ENCODE measurements around the gene SYT9. TPM values are rescaled to one million over a fixed set of nuclear protein-coding genes. Genes with fewer than 3 reads are reported as not detected.

SYT9 gene
- polyA plus RNA-seq, 1 of the 3 experiments (the other 2 are of a cell fraction), result 0.10 TPM

- ChIA-PET CTCF (no interaction called here), POLR2A (no interaction called here)
- H3F3A ChIP-seq (replicated peaks; ENCODE audit: insufficient read depth), result no peaks in the 10 kb centered on the region
- H3K4me1 ChIP-seq (ENCODE audit: control insufficient read depth in 1 of 2, insufficient read depth in 2 of 2, low read depth in 1 of 2, low read length in 1 of 2), result peaks cover 0 to 9% of the 10 kb centered on the region in 2 experiments; a peak in 1 of 4 replicates
- H3K36me3 ChIP-seq (replicated peaks in 1 of 2; ENCODE audit: control insufficient read depth in 1 of 2, insufficient read depth in 2 of 2, low read length in 1 of 2), result no peaks in the 10 kb centered on the region
- no peaks in the 10 kb centered on the region for H3K9me2 ChIP-seq
- 53% methylated on average over 5 of the region's 5 CpGs for WGBS (ENCODE audit: low lambda C conversion rate)
- H3K27me3 ChIP-seq (ENCODE audit: insufficient read depth), result no peaks in the 10 kb centered on the region
- no peak overlapping the region for H3K4me3 ChIP-seq (ENCODE audit: low read depth in 2 of 2, low read length in 1 of 2)
- H3K79me2 ChIP-seq (ENCODE audit: insufficient read depth), result no peaks in the 10 kb centered on the region
- H2AFZ ChIP-seq (ENCODE audit: low read depth), result no peak overlapping the region
- H3K27ac ChIP-seq (ENCODE audit: low read depth in 2 of 2, low read length in 1 of 2), result no peak overlapping the region
- DNase-seq, result no peak
- no peak for TF ChIP-seq IRF3 (IDR thresholded peaks at IDR 0.05; ENCODE audit: low read depth, low read length)
- no peak for TF ChIP-seq USF2 (IDR thresholded peaks at IDR 0.05; ENCODE audit: borderline replicate concordance, low read depth, low read length)
- TF ChIP-seq FOXM1 (IDR thresholded peaks at IDR 0.05; ENCODE audit: low read depth), result no peak
- no peak for TF ChIP-seq SMC3 (IDR thresholded peaks at IDR 0.05; ENCODE audit: low read depth, low read length)
- no peak for TF ChIP-seq TCF12 (IDR thresholded peaks at IDR 0.05)
- no peak for TF ChIP-seq NRF1 (IDR thresholded peaks at IDR 0.05; ENCODE audit: low read depth, low read length)
- no peak for TF ChIP-seq RCOR1 (IDR thresholded peaks at IDR 0.05; ENCODE audit: low read length)
- H3K9me3 ChIP-seq, result no peaks in the 10 kb centered on the region
- H3K9ac ChIP-seq, result no peak overlapping the region
- no peaks in the 10 kb centered on the region for H4K20me1 ChIP-seq (ENCODE audit: insufficient read depth)
- no peak overlapping the region for H3K4me2 ChIP-seq
These were observed 9.9 kb downstream of the SYT9 start for GRCh38 chr11:7261578-7261977.

GRCh38 chr11:7262672-7263071 lies 11.0 kb downstream of the SYT9 start:
- CTCF ChIA-PET, result interaction anchor here (1.6 kb wide), 1 partner anchor 16 kb away, joined by 5 read pairs; no protein-coding TSS in a partner anchor
- Histone ChIP-seq H3K36me3 (replicated peaks in 1 of 2; ENCODE audit: control insufficient read depth in 1 of 2, insufficient read depth in 2 of 2, low read length in 1 of 2) (no peaks in the 10 kb centered on the region), H3K4me1 (ENCODE audit: control insufficient read depth in 1 of 2, insufficient read depth in 2 of 2, low read depth in 1 of 2, low read length in 1 of 2) (peaks cover 0 to 9% of the 10 kb centered on the region in 2 experiments; a peak in 1 of 4 replicates), H2AFZ (ENCODE audit: low read depth) (no peak overlapping the region), H3F3A (replicated peaks; ENCODE audit: insufficient read depth) (no peaks in the 10 kb centered on the region), H3K27ac (ENCODE audit: low read depth in 2 of 2, low read length in 1 of 2) (no peak overlapping the region), H3K4me3 (ENCODE audit: low read depth in 2 of 2, low read length in 1 of 2) (no peak overlapping the region), H3K4me2 (no peak overlapping the region), H3K9me3 (no peaks in the 10 kb centered on the region), H4K20me1 (ENCODE audit: insufficient read depth) (no peaks in the 10 kb centered on the region), H3K27me3 (ENCODE audit: insufficient read depth) (no peaks in the 10 kb centered on the region), H3K9ac (no peak overlapping the region), H3K79me2 (ENCODE audit: insufficient read depth) (no peaks in the 10 kb centered on the region), H3K9me2 (0 out of 2 replicates have a peak, but pooled peaks cover 2% of the 10 kb centered on the region)
- no peak for DNase-seq
- POLR2A ChIA-PET, result no interaction called here
- TF ChIP-seq GATA2 (CRISPR knock-in tag; IDR thresholded peaks at IDR 0.05), result no peak
- TF ChIP-seq FOXJ3 (CRISPR knock-in tag; IDR thresholded peaks at IDR 0.05), result no peak
- TF ChIP-seq NFIC (IDR thresholded peaks at IDR 0.05; ENCODE audit: borderline replicate concordance), result no peak
- TF ChIP-seq CHD2 (IDR thresholded peaks at IDR 0.05; ENCODE audit: low read length, partially characterized antibody), result no peak
- TF ChIP-seq TAF1 (IDR thresholded peaks at IDR 0.05; ENCODE audit: borderline replicate concordance, low read depth, low read length), result no peak
- no peak for TF ChIP-seq MXI1 (IDR thresholded peaks at IDR 0.05; ENCODE audit: low read depth, low read length)
- TF ChIP-seq POLR2AphosphoS5 (IDR thresholded peaks at IDR 0.05; ENCODE audit: low read depth, low read length), result no peak
- TF ChIP-seq CTCF (IDR thresholded peaks at IDR 0.05), result no peak
- no peak for TF ChIP-seq SIN3A (IDR thresholded peaks at IDR 0.05; ENCODE audit: borderline replicate concordance, low read depth, low read length)
- no peak for TF ChIP-seq ELF1 (IDR thresholded peaks at IDR 0.05)
- TF ChIP-seq GABPA (IDR thresholded peaks at IDR 0.05; ENCODE audit: low read depth), result no peak
- TF ChIP-seq FOSL2 (IDR thresholded peaks at IDR 0.05; ENCODE audit: borderline replicate concordance, low read depth), result no peak
- TF ChIP-seq NRF1 (IDR thresholded peaks at IDR 0.05; ENCODE audit: low read depth, low read length), result no peak
- TF ChIP-seq RAD21 (IDR thresholded peaks at IDR 0.05; ENCODE audit: low read length), result no peak
- no peak for TF ChIP-seq TEAD4 (IDR thresholded peaks at IDR 0.05; ENCODE audit: borderline replicate concordance, insufficient read depth)
- WGBS (ENCODE audit: low lambda C conversion rate), result 16% methylated on average over 2 of the region's 2 CpGs
